Activated gamma-delta T cell (primary cell): ENCODE measurements around the gene C1QC.
"Not testable (repeated sequence)": the region's sequence is repeated elsewhere in the genome, so short reads cannot be mapped to it uniquely, and the experiment has no call there.

Experiments
- DNase-seq: peaks from one replicate; lab custom pipeline; 2025; lab: John Stamatoyannopoulos, UW

Gene C1QC

GRCh38 chr1:22650089-22650693 is 6.8 kb downstream of the C1QC start:
- no peak for DNase-seq

- DNase-seq, result no peak
Observed at GRCh38 chr1:22651941-22652856, 8.8 kb downstream of the C1QC start.

DNA sequence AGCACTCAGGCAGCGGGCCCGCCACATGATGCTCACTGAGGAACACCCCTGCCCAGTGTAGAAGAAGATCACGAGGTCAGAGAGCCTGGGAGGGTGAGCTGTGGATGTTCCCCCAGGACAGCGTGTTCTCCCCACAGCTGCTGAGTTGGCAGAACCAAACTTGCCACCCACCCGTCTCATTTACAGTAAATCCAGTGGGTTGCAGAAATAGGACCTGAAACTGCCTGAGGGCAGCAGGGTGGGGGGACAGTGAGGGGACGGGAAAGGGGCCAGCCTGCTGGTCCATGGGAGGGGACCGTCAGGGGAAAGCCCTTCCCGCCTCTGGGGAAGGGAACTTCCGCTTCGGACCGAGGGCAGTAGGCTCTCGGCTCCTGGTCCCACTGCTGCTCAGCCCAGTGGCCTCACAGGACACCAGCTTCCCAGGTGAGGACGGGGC is 9.5 kb downstream of the C1QC start, which contains the start of gene C1QB:
TSS of gene C1QB (plus strand) at position 356 of the 436 bp plus-strand sequence. CDS start 6,227 bp downstream, outside the sequence.
- DNase-seq, result no peak

DNA sequence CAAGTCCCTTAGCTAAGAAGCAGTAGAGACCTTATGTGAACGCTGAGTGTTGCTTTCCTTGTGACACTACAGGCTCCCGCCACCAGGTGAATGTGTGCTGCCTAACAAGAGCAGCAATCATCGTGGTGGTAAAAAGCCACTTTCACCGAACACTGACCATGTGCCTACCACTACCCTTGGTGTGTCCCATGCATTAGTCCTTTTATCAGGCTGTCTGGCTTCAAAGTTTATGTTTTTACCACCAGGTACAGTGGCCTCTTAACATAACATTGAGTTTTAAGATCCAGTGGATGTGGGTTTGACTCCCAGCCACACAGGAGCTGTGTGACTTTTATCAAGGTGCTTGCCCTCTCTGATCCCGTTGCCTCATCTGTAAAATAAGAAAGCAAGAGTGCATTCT is 11.3 kb downstream of the C1QC start:
- DNase-seq, result no peak

GRCh38 chr1:22658385-22659163 is 15.1 kb downstream of the C1QC start:
- no peak for DNase-seq

DNA sequence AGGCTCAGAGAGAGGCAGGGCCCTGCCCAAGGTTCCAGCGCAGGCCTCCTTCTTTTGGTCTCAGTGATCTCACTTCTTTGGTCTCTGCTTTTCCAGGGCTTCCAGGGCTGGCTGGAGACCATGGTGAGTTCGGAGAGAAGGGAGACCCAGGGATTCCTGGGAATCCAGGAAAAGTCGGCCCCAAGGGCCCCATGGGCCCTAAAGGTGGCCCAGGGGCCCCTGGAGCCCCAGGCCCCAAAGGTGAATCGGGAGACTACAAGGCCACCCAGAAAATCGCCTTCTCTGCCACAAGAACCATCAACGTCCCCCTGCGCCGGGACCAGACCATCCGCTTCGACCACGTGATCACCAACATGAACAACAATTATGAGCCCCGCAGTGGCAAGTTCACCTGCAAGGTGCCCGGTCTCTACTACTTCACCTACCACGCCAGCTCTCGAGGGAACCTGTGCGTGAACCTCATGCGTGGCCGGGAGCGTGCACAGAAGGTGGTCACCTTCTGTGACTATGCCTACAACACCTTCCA is 17.3 kb downstream of the C1QC start:
- DNase-seq, result no peak

- DNase-seq, result no peak
Observed at GRCh38 chr1:22661880-22662279, 18.4 kb downstream of the C1QC start.

- DNase-seq, result no peak
Observed at GRCh38 chr1:22662318-22662717, 18.9 kb downstream of the C1QC start.

- no peak for DNase-seq
Observed at GRCh38 chr1:22662986-22663408, 19.6 kb downstream of the C1QC start.

DNA sequence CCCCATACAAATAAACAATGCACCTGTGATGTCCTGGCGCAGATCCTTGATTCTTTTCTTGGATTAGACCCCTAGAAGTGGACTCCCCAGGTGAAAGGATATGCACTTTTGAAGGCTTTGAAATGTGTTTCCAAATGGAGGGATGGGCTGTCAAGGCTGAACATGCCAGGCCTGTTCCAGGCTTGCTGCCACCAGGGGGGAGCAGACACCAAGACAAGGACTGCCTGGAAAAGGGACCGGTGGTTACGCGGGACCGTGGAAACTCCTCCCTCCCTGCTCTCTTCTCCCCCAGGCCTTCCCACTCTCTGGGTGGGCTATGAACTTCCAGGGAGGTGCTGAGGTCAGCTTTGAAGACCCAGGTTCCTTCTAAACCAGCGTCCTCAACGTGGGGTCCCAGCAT is 22.3 kb downstream of the C1QC start:
- no peak for DNase-seq

- no peak for DNase-seq
Observed at GRCh38 chr1:22666412-22666811, 23.0 kb downstream of the C1QC start.

DNA sequence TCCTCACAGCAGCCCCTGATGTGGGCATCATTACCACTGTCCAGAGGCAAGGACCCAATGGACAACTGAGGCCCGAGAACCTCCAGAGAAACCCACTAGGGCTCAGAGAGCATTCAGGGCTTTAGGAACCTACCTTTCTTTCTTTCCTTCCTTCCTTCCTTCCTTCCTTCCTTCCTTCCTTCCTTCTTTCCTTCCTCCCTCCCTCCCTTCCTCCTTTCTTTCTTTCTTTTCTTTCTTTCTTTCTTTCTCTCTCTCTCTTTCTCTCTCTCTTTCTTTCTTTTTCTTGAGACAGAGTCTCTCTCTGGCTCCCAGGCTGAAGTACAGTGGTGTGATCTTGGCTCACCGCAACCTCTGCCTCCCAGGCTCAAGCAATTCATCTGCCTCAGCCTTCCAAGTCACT is 25.4 kb downstream of the C1QC start:
- DNase-seq, result not testable (repeated sequence)

DNA sequence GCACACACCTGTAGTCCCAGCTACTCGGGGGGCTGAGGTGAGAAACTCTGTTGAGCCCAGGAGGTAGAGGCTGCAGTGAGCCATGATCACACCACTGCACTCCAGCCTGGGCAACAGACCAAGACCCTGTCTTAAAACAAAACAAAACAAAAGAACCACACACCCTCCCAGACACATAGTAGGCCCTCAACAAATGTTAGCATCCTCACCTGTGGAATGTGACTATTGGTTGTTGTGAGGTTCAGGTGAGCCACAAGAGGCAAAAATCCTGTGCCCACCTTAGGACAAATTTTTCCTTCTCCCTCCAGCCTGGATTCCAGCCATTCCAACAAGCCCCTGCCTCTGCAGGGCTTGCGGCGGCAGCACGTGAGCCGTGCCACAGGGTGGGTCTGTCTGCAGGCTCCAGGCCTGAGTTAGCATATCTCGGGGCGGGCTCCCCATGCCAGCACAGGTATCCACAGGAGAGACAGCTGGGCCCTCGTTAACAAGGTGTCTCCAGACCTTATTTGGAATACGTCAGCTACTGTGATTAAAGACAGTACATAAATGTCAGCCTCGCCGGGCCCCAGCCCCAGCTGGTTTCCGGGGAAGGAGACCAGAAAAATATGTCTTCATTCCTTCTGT is 27.0 kb downstream of the C1QC start:
- no peak for DNase-seq

DNA sequence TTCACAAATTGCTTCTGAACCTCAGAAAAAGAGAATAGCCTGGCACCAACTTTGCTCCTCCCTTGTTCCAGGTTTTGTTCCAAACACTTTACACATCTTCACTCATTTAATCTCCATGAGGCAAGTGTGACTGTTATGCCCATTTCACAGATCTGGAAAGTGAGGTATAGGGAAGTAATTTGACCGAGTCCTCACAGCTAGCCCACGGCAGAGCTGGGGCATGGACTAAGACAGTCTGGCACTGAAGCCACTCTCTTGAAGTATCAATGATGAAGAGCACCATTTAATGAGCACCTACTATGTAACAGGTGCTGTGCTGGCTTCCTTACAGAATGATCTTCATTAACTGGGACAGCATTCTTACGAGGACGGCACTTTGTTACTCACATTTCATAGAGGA is 28.6 kb downstream of the C1QC start:
- no peak for DNase-seq

GRCh38 chr1:22673486-22674409 is 30.3 kb downstream of the C1QC start:
- no peak for DNase-seq

DNA sequence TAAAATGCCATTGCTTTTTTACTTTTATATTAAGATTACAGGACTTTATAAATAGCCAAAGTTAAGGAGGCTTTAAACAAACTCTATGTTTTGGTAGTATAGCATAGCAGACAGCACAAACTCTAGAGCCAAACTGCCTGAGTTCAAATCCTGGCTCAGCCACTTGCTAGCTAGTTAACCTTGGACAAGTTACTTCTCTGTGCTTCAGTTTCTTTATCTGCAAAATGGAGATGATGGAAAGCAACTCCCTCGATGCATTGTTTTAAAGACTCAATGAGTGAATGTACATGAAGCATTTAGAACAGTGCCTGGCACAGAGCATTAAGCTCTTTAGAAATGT is 30.9 kb downstream of the C1QC start:
- DNase-seq, result no peak

GRCh38 chr1:22676151-22676550 is 32.7 kb downstream of the C1QC start:
- DNase-seq, result not testable (repeated sequence)

- DNase-seq, result no peak
Observed at GRCh38 chr1:22676916-22677583, 33.6 kb downstream of the C1QC start.

GRCh38 chr1:22677931-22678896 is 34.8 kb downstream of the C1QC start:
- no peak for DNase-seq
